Left lung (tissue), 10 donors: Measurements from ENCODE around the gene DNAAF1. TPM values are rescaled to one million over a fixed set of nuclear protein-coding genes. Genes with fewer than 3 reads are reported as not detected.

Experiments
- ATAC-seq: fragments of 200-7000 bp; cut with Tn5 transposase; one replicate; pipeline ENCODE4 v1.9.1; 2020; ENCODE audit warnings: moderate library complexity
- DNase-seq, 4 donors: peaks; one replicate each; pipeline ENCODE4 v3.0.0-alpha.2; 2013 to 2020
- H3K27ac ChIP-seq, 2 donors: fragments of 200-600 bp; sonication (generic) in 1 of 2; one replicate each; pipeline versions ENCODE4 v1.5.0 to v1.8.0; 2020 to 2021
- H3K27me3 ChIP-seq, 2 donors: fragments of 200-600 bp; sonication (generic) in 1 of 2; one replicate each; pipeline versions ENCODE4 v1.5.0 to v1.8.0; 2020 to 2021
- H3K36me3 ChIP-seq, 2 donors: fragments of 200-600 bp; sonication (generic) in 1 of 2; one replicate each; pipeline versions ENCODE4 v1.5.0 to v1.8.0; 2020 to 2021
- H3K4me1 ChIP-seq, 2 donors: fragments of 200-600 bp; one replicate each; pipeline ENCODE4 v1.8.0; 2021
- H3K4me3 ChIP-seq, 2 donors: fragments of 200-600 bp; sonication (generic) in 1 of 2; one replicate each; pipeline versions ENCODE4 v1.5.0 to v1.8.0; 2020 to 2021; ENCODE audit warnings: mild to moderate bottlenecking in 1 of 2
- H3K9me3 ChIP-seq, 2 donors: fragments of 200-600 bp; sonication (generic) in 1 of 2; one replicate each; pipeline versions ENCODE4 v1.5.0 to v1.8.0; 2020 to 2021
- intact Hi-C, 2 donors: fragments of 100-400 bp; cut with DNase I; formaldehyde crosslinking; loops; one replicate each; pipeline versions ENCODE4 v1.11.2 to v1.14.2; 2022
- polyA plus RNA-seq, 6 donors: library from polyadenylated mRNA; unstranded; fragments of 120-200 nt; gene quantifications; one replicate each; pipeline ENCODE4 v1.2.1, GENCODE V29; 2013; ENCODE audit not compliant: insufficient read length in 6 of 6
- total RNA-seq, 2 donors: library from RNA; stranded (reverse); fragmentation: NEBNext Ultra II Directional; extraction: Animal tissue kit (Norgen Biotek cat#: 25700); gene quantifications; one replicate each; pipeline ENCODE4 v1.2.1, GENCODE V29; 2021
- TF ChIP-seq, protein P1 (sequence below), 2 donors: fragments of 200-600 bp; sonication (generic) in 1 of 2; IDR thresholded peaks; one replicate each; pipeline versions ENCODE4 v1.5.0 to v1.8.0; 2021; ENCODE audit warnings: antibody characterized with exemption in 2 of 2
- donor health status: DM: no; HTN: yes; CAD: no.
- donor health status: DM: no; HTN: no; CAD: no.

Gene DNAAF1
- total and polyA plus RNA-seq, 8 donors, result 0.85 to 22.3 (median 11.6) TPM

- H3K27ac ChIP-seq, result no peak overlapping the region
- H3K36me3 ChIP-seq, result no peaks in the 10 kb centered on the region
- intact Hi-C loops, result no loop called here
- H3K27me3 ChIP-seq, result peaks cover 0 to 20% of the 10 kb centered on the region in 2 donors
- DNase-seq, result no peak
- H3K4me3 ChIP-seq, result no peak overlapping the region
- no peak for ATAC-seq
- TF ChIP-seq, protein P1, sequence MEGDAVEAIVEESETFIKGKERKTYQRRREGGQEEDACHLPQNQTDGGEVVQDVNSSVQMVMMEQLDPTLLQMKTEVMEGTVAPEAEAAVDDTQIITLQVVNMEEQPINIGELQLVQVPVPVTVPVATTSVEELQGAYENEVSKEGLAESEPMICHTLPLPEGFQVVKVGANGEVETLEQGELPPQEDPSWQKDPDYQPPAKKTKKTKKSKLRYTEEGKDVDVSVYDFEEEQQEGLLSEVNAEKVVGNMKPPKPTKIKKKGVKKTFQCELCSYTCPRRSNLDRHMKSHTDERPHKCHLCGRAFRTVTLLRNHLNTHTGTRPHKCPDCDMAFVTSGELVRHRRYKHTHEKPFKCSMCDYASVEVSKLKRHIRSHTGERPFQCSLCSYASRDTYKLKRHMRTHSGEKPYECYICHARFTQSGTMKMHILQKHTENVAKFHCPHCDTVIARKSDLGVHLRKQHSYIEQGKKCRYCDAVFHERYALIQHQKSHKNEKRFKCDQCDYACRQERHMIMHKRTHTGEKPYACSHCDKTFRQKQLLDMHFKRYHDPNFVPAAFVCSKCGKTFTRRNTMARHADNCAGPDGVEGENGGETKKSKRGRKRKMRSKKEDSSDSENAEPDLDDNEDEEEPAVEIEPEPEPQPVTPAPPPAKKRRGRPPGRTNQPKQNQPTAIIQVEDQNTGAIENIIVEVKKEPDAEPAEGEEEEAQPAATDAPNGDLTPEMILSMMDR (IDR thresholded peaks at IDR 0.05), result no peak
- no peaks in the 10 kb centered on the region for H3K9me3 ChIP-seq
- no peaks in the 10 kb centered on the region for H3K4me1 ChIP-seq
These were observed 5.8 kb downstream of the DNAAF1 start for GRCh38 chr16:84150926-84151325.

GRCh38 chr16:84153660-84154214 is 8.6 kb downstream of the DNAAF1 start:
- DNase-seq (no peak), ATAC-seq (no peak)
- no peaks in the 10 kb centered on the region for H3K36me3 ChIP-seq
- peaks cover 0 to 12% of the 10 kb centered on the region in 2 donors for H3K27me3 ChIP-seq
- H3K4me3 ChIP-seq, result no peak overlapping the region
- H3K9me3 ChIP-seq, result no peaks in the 10 kb centered on the region
- no peaks in the 10 kb centered on the region for H3K4me1 ChIP-seq
- TF ChIP-seq, protein P1 (IDR thresholded peaks at IDR 0.05), result no peak
- intact Hi-C loops, result no loop called here
- H3K27ac ChIP-seq, result no peak overlapping the region

DNA sequence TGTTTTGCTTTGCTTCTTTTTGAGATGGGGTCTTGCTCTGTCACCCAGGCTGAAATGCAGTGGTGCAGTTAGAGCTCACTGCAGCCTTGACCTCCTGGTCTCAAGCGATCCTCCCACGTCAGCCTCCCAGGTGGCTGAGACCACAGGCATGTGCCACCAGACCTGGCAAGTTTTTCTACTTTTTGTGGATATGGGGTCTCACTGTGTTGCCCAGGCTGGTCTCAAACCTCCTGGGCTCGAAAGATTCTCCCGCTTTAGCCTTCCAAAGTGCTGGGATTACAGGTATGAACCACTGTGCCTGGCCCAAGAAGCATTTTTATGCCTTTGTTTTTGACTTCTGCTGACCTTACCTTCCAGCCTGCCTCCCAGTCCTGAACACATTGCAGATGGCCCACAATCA is 10.1 kb downstream of the DNAAF1 start:
- intact Hi-C loops, result no loop called here
- no peak overlapping the region for H3K27ac ChIP-seq
- H3K36me3 ChIP-seq, result no peaks in the 10 kb centered on the region
- H3K4me3 ChIP-seq, result no peak overlapping the region
- DNase-seq (no peak), ATAC-seq (no peak)
- no peaks in the 10 kb centered on the region for H3K4me1 ChIP-seq
- no peaks in the 10 kb centered on the region for H3K9me3 ChIP-seq
- H3K27me3 ChIP-seq, result peaks cover 0 to 27% of the 10 kb centered on the region in 2 donors
- TF ChIP-seq, protein P1 (IDR thresholded peaks at IDR 0.05), result no peak

DNA sequence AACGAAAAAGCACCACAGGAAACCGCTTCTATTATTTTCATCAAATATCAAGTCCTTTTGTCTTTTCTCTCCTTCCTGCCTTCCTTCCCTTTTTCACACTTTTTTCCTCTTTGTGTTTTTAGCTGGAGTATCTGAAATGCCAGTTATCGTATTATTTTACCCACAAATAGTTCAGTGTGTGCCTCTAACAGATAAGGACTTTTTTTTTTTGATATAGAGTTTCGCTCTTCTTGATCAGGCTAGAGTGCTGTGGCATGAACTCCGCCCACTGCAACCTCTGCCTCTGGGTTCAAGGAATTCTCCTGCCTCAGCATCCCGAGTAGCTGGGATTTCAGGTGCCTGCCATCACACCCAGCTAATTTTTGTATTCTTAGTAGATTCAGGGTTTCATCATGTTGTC is 10.7 kb downstream of the DNAAF1 start:
- no peak for ATAC-seq
- no peak overlapping the region for H3K4me3 ChIP-seq
- no peaks in the 10 kb centered on the region for H3K9me3 ChIP-seq
- H3K4me1 ChIP-seq, result no peaks in the 10 kb centered on the region
- TF ChIP-seq, protein P1 (IDR thresholded peaks at IDR 0.05), result no peak
- intact Hi-C loops, result no loop called here
- H3K36me3 ChIP-seq, result no peaks in the 10 kb centered on the region
- DNase-seq, result no peak
- H3K27me3 ChIP-seq, result peaks cover 0 to 31% of the 10 kb centered on the region in 2 donors
- H3K27ac ChIP-seq, result no peak overlapping the region

DNA sequence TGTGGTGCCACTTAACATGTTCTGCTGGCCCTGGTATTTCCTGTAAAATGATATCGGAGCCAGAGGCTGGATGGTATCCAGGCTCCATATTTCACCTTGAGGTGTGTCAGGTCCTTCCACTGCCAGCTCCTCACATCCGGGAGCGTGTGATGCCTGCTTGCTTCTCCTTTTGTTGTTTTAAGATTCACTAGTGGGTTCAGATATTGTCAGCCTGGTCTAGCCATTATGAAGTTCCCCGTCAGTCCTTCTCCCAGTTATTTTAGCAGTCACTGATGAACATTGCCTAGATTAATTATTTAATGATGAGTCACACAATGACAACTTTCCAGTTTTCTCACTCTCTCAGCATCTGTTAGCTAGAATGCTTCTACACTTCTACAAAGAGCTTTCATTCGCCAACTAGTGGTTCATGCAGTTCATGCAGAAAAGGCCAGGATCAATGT is 11.3 kb downstream of the DNAAF1 start:
- peaks cover 0 to 37% of the 10 kb centered on the region in 2 donors for H3K27me3 ChIP-seq
- no peak overlapping the region for H3K4me3 ChIP-seq
- intact Hi-C loops, result no loop called here
- no peak overlapping the region for H3K27ac ChIP-seq
- ATAC-seq, result no peak
- no peaks in the 10 kb centered on the region for H3K36me3 ChIP-seq
- no peaks in the 10 kb centered on the region for H3K4me1 ChIP-seq
- TF ChIP-seq, protein P1 (IDR thresholded peaks at IDR 0.05), result no peak
- no peaks in the 10 kb centered on the region for H3K9me3 ChIP-seq
- DNase-seq, result no peak
